Activated CD4-positive, alpha-beta T cell treated with anti-CD3 and anti-CD28 coated beads, Interleukin-2, amount 50 U/mL, for 4 hours (primary cell): ENCODE results near the gene CFAP73.
"Not testable (repeated sequence)": the region's sequence is repeated elsewhere in the genome, so short reads cannot be mapped to it uniquely, and the experiment has no call there.

Source experiments
- DNase-seq, 2 experiments: peaks; one replicate each; pipeline ENCODE4 v3.0.0-alpha.2; 2020

The CFAP73 gene

DNA sequence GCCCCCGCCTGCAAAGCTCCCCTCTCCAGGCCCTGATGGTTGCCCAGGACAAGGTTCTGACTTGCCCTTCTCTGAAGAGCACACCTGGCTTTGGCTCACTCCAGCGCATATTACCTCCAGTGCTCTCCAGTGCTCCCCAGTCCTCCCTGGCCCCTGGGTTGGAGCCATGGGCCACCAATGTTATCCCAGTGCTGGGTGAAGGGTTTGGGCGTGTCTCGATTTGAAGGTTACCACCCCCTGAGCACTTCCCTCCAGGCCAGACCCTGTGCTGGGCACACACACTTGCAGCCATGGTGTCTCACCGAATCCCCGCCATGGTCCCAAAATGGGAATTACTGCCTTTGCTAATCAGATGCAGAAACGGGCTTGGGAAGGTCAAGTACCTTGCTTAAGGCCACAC is 47.1 kb downstream of the CFAP73 start:
- no peak for DNase-seq

DNA sequence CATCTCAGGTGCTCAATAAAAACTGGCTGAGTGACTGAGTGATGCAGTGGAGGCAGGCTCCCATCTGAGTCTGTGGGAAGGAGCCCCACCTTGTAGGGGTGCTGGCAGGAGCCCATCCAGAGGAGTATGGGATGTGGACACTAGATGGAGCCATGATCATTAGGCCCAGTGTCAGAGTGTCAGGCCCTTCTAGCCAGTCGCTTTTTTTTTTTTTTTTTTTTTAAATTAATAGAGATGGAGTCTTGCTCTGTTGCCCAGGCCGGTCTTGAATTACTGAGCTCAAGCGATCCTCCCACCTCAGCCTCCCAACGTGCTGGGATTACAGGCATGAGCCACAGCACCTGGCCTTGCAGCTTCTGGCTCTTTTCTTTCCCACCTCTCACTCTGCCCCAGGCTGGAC is 47.5 kb downstream of the CFAP73 start:
- peak; percentile 32 to 45 for DNase-seq

DNA sequence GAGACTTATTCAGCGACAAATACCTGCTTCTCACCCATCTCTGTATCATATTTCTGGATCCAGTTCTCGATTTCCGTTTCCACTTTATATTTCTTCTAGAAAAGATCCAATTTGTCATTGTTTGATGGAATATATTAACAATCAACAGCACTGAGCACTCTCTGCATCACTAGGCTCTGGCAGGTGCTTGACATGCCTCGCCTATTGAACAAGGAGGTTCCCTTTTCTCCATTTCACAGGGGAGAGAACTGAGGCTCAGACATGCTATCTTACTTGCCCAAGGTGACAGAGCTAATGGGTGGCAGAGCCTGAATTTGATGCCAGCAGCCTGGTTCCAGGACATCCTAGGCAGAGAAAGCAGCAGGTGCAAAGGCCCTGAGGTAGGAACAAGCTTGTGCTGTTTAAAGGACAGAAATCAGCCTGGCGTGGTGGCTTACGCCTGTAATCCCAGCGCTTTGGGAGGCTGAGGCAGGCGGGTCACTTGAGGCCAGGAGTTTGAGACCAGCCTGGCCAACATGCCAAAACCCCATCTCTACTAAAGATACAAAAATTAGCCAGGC is 48.1 kb downstream of the CFAP73 start:
- no peak for DNase-seq

DNA sequence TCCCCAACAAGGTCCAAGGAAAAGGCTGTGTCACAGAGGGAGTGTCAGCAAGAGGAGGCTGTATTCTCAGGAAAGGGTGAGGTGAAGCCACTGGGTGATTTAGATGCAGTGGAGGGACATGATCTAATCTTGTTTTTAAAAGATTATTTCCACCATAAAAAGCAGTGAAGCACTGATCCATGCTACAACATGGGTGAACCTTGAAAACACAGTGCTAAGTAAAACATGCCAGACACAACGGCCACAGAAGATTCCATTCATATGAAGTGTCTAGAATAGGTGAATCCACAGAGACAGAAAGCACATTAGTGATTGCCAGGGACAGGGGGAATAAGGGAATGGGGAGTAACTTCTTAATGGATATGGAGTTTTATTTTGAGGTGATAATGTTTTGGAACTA is 48.8 kb downstream of the CFAP73 start:
- no peak for DNase-seq

DNA sequence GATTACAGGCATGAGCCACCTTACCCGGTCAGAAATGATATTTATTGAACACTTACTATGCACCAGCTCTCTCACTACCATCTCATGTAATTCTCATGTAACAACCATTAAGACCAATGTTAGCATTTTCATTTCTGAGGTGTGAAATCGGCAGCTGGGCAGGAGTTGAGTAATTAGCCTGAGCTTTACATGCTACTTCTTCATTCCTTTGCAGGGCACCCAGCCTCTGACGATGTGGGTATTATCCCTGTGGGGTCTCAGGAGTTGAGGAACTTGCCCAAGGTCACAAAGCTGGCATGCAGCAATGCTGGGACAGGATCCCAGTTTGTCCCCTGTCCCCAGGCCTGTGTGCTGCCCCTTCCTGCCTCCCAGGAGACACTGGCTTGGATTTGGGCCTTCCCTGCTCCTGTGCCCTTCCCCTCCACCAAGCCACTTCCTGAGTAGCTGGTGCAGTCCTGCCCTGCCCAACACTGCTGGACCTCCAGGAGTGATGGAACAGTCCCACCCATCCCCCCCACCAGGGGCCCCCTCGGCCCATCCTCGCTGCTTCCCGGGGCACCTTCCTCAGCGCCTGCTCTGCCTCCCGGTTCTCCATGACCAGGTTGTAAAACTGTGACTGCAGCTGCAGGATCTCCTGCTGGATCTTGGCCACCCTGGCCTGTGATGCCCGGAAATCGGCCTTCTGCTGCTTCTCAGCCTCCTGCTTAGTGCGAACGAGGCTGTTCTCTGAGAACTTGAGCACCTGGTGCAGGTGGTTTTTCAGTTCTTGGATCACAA is 50.7 kb downstream of the CFAP73 start:
- no peak for DNase-seq

DNA sequence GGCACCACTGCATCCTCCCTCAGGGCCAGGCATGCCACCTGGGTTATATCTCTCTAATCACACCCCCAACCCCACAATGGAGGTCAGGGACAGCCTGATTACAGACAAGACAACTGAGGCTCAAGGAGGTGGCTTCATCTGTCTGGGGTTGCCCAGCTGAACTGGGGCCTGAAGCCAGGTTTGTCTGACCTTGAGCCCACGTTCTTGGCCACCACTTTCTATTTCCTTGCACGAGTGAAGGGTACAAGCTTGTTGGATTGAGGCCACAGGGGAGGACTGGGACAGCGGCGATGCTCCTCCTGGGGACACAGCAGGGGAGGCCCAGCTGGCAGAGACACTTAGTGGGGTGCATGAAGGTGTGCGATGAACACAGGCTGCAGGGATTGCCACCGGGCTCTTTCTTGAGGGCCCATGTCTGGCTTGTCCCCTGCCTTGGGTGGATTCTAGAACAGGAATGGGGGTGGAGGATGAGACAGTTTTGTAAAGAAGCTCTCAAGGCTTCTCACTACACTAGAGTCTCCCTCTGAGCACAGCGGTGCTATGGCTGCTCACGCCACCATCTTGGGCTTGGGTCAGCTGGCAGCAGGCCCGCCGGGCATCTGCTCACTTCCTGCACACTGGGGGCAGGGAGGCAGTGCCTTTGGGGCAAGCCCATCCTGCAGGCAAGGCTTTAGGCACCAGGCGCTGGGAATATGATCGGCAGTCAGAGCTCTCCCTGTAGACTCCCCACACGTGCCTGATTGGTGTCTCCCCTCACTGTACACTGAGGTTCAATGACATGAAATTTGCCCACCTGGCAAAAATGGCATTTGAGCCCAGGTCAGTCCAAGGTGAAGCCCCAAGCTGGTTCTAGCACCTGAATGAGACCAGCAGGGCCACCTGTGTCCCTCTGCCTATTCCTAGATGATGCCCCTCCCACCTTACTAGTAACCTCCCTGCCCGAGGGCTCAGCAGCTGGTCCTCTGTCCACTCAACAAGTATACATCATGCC is 52.0 kb downstream of the CFAP73 start:
- no peak for DNase-seq

DNA sequence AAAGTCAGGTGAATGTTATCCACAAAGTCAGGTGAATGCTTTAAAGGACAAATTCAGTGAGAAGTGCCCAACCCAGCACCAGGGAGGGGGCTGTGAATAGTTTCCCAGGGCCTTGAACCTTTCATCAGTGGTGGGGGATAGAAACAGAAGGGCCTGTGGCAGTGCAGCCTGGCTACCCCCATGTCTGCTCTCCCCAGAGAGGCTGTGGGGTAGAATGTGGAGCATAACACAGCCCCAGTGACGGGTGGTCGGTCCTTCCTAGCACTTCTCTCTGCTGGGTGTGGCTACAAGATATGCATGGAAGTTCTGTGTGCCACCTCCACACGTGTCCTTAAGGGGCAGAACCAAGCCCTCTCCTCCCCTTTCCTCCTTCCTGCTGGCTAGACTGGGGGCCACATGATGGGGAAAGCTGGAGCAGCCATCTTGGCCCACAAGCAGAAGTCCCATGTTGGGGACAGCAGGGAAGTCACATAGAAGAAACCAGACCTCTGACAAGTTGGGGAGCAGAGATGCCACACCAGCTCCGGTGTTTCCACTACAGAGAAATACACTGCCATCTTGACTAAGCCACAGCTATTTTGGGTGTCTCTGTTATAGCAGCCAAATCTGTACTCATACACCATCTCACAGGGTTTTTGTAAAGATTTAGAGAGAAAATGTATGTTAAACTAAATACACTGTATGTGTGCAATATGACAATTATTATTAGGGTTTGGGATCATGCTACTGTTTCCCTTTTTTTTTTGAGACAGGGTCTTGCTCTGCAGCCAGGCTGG is 53.0 kb downstream of the CFAP73 start:
- no peak for DNase-seq

DNA sequence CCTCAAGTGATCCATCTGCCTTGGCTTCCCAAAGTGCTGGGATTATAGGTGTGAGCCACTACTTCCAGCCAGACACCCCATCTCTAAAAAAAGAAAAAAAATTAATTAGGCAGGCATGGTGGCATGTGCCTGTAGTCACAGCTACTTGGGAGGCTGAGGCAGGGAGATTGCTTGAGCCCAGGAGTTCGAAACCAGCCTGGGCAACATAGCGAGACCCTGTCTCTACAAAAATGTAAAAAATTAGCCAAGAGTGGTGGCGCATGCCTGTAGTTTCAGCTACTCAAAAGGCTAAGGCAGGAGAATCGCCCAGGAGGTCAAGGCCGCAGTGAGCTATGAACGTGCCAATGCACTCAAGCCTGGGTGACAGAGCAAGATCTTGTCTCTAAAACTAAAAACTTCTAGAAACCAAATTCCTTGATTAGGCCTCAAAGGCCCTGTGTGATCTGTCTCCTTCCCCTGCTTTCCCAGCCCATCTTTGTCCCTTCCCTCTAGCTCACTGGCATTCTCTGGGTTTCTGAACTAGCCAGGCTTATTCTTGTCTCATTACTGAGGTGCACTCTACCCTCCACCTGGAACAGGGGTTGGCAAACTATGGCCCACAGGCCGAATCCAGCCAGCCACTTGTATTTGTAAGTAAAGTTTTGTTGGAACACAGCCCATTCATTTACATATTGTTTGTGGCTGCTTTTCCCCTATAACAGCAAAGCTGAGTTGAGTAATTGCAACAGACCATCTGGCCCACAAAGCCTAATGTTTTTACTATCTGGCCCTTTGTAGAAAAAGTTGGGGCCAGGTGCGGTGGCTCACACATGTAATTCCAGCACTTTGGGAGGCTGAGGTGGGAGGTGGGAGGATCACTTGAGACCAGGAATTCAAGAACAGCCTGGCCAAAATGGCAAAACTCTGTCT is 54.6 kb downstream of the CFAP73 start:
- DNase-seq, result no peak

DNA sequence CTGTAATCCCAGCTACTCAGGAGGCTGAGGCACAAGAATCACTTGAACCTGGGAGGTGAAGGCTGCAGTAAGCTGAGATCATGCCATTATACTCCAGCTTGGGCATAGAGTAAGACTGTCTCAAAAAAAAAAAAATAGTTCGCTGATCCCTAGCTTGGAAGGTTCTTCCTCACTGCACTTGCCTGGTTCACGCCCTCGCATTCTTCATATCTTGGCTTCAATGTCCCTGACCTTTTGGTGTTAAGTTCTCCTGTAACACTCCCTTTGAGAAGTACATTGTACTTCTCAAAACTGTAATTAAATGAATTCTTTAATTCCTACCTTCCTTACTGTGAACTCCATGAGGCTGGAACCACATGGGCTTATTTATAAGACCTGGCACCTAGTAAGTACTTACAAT is 55.3 kb downstream of the CFAP73 start:
- DNase-seq, result no peak

DNA sequence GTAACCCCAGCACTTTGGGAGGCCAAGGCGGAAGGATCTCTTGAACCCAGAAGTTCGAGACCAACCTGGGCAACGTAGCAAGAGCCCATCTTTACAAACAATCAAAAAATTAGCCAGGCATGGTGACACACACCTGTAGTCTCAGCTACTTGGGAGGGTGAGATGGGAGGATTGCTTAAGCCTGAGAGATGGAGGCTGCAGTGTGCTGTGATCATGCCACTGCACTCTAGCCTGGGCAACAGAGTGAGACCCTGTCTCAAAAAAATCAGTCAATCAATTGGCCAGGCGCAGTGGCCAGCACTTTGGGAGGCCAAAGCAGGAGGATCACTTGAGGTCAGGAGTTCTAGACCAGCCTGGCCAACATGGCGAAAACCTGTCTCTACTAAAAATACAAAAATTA is 57.3 kb downstream of the CFAP73 start:
- DNase-seq, result not testable (repeated sequence)

DNA sequence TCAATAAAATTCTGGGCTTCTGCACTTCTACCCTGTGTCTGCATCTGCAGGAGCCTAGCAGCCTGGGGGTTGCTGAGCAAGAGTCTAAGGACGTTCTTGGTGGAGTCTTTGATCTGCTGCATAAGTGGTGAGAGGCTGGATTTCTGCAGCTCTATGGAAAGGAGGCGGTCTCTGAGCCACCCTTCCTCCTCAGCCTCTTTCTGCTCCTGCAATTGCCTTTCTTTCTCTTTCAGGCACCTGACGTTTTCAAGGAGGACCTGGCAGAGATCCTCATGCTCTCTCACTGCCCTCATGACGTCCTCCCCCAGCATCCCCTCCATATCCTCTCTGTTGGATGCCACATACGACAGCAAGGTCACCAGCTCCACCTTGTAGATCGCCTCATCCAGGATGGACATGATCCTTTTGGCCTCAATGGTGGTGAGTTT is 58.1 kb downstream of the CFAP73 start:
- DNase-seq, result no peak

DNA sequence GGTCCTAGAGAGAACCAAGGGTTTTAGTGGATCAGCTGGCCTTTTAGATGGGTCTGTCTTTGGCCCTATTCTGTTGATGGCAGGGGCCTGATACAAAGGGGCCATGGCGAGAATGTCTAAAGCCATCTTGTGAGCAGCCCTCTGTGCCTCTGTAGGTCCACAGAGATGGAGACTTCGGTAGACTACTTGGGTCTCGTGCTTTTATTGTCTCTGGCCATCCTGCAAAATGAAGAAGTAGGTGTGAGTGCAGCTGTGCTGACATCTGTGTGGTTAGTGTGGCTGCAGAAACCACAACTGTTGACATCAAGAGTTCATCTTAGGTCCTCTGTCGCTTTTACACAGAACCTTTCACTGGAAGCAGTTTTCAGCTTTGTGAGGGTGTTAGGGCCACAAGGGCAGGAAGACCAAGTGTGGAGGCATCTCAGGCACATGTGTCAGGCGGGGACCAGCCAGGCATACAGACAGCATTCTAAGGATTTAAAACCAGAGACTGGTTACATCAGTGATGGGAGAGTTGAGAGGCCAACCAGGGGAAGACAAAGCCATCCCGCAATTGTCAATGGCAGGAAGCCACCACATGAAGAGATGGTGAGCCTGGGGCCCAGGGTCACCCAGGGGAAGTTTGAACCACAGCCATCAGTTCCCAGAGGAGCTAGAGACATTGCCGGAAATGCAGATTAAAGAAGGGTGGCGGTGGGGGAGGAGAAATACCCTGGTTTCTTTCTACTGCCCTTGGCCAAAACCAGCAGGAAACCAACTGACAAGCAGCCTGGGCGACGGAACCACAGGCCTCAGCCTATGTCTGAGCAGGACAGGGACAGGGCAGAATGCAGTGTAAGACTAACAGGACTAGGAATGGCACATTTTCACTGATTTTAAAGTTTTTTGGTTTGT is 58.8 kb downstream of the CFAP73 start:
- no peak for DNase-seq
